H1 (cell line): Measurements from ENCODE around the gene BCAS1. TPM values are rescaled to one million over a fixed set of nuclear protein-coding genes. Genes with fewer than 3 reads are reported as not detected.

Source experiments
- CTCF ChIA-PET: fragments of 300-600 bp; sonication (Branson Sonifier 250); formaldehyde crosslinking; loops from one replicate; lab custom pipeline; 2021; ENCODE audit not compliant: partially characterized antibody; lab: Charles Lee
- POLR2A ChIA-PET: fragments of 300-600 bp; sonication (Branson Sonifier 250); formaldehyde crosslinking; loops from one replicate; lab custom pipeline; 2021; ENCODE audit warnings: inconsistent platforms; ENCODE audit not compliant: partially characterized antibody; lab: Charles Lee
- DNase-seq, 2 experiments: peaks; one replicate each; pipeline versions ENCODE4 v3.0.0 to v3.0.0-alpha.2; 2010 to 2022; ENCODE audit warnings: low spot score in 2 of 2, low read depth in 1 of 2, mixed read lengths in 1 of 2
- FAIRE-seq: peaks from 2 replicates; lab custom pipeline; 2011; peaks lifted over from hg19 to GRCh38; lab: Jason Lieb, UNC
- H2AFZ ChIP-seq: 2 replicates; pipeline ENCODE4 v1.8.1; 2012; ENCODE audit warnings: low read length, inconsistent platforms
- H2AK5ac ChIP-seq: 2 replicates; pipeline ENCODE4 v1.6.1; 2013; ENCODE audit warnings: low read depth, low read length
- H2BK120ac ChIP-seq: replicated peaks from 2 replicates; pipeline ENCODE3; 2013; ENCODE audit warnings: low read depth, low read length, inconsistent platforms
- H2BK12ac ChIP-seq: 2 replicates; pipeline ENCODE4 v1.6.1; 2013; ENCODE audit warnings: low read depth, low read length
- H2BK15ac ChIP-seq: 2 replicates; pipeline ENCODE4 v1.6.1; 2013; ENCODE audit warnings: low read length
- H2BK20ac ChIP-seq: 2 replicates; pipeline ENCODE4 v1.6.1; 2013; ENCODE audit warnings: low read length
- H2BK5ac ChIP-seq: 2 replicates; pipeline ENCODE4 v1.6.1; 2013; ENCODE audit warnings: low read depth, low read length
- H3K14ac ChIP-seq: 2 replicates; pipeline ENCODE4 v1.6.1; 2013; ENCODE audit warnings: inconsistent platforms; ENCODE audit not compliant: insufficient read length
- H3K18ac ChIP-seq: 2 replicates; pipeline ENCODE4 v1.6.1; 2013; ENCODE audit warnings: low read length; ENCODE audit errors: extremely low read depth
- H3K23ac ChIP-seq: 2 replicates; pipeline ENCODE4 v1.6.1; 2013; ENCODE audit warnings: inconsistent platforms; ENCODE audit not compliant: insufficient read length
- H3K23me2 ChIP-seq: 2 replicates; pipeline ENCODE4 v1.6.1; 2013; ENCODE audit warnings: low read depth, low read length
- H3K27ac ChIP-seq: 2 replicates; pipeline ENCODE4 v1.6.1; 2011; ENCODE audit warnings: low read depth, low read length, inconsistent platforms
- H3K27me3 ChIP-seq, 4 experiments: replicated peaks in 1 of 4; 1 replicate in 1 of 4; 2 replicates in 3 of 4; pipeline versions ENCODE4 v1.6.1 to v1.8.1; 2011 to 2013; ENCODE audit warnings: low read length in 3 of 4, mild to moderate bottlenecking in 3 of 4, inconsistent platforms in 2 of 4, mixed read lengths in 2 of 4, moderate library complexity in 1 of 4; ENCODE audit not compliant: control insufficient read depth in 3 of 4, insufficient read depth in 3 of 4; ENCODE audit errors: extremely low read depth in 1 of 4
- H3K36me3 ChIP-seq, 4 experiments: 2 replicates each; pipeline versions ENCODE4 v1.6.1 to v1.8.1; 2011 to 2013; ENCODE audit warnings: mild to moderate bottlenecking in 4 of 4, low read length in 3 of 4, moderate library complexity in 2 of 4, control low read depth in 1 of 4, inconsistent platforms in 1 of 4; ENCODE audit not compliant: insufficient read depth in 4 of 4, control insufficient read depth in 2 of 4
- H3K4ac ChIP-seq: replicated peaks from 2 replicates; pipeline ENCODE3; 2013; ENCODE audit warnings: low read length, low read depth, mixed read lengths, inconsistent platforms; ENCODE audit not compliant: insufficient read length
- H3K4me1 ChIP-seq, 4 experiments: replicated peaks in 1 of 4; 1 replicate in 1 of 4; 2 replicates in 3 of 4; pipeline versions ENCODE4 v1.6.1 to v1.8.1; 2011 to 2013; ENCODE audit warnings: low read length in 3 of 4, inconsistent platforms in 2 of 4, mixed read lengths in 1 of 4; ENCODE audit not compliant: insufficient read depth in 4 of 4, control insufficient read depth in 3 of 4
- H3K4me2 ChIP-seq, 2 experiments: 2 replicates each; pipeline versions ENCODE4 v1.6.1 to v1.8.1; 2011 to 2013; ENCODE audit warnings: low read depth in 2 of 2, low read length in 2 of 2, control low read depth in 1 of 2, inconsistent platforms in 1 of 2, mild to moderate bottlenecking in 1 of 2; ENCODE audit not compliant: insufficient read depth in 1 of 2
- H3K4me3 ChIP-seq, 4 experiments: fragments of 200-600, 300-600 bp in 1 of 4; sonication (generic), shearing (Covaris generic), sonication (Bioruptor Twin) in 1 of 4; 2 replicates each; pipeline versions ENCODE4 v1.5.1 to v1.8.1; 2011 to 2016; ENCODE audit warnings: low read length in 4 of 4, low read depth in 3 of 4, control low read depth in 2 of 4, inconsistent platforms in 2 of 4, mild to moderate bottlenecking in 2 of 4, mixed read lengths in 1 of 4, moderate library complexity in 1 of 4; ENCODE audit not compliant: insufficient read depth in 2 of 4; ENCODE audit errors: extremely low read depth in 1 of 4
- H3K56ac ChIP-seq: replicated peaks from 2 replicates; pipeline ENCODE3; 2013; ENCODE audit warnings: low read depth, mild to moderate bottlenecking, mixed read lengths, low read length, inconsistent platforms; ENCODE audit not compliant: insufficient read length
- H3K79me1 ChIP-seq: 2 replicates; pipeline ENCODE4 v1.6.1; 2013; ENCODE audit warnings: low read depth, low read length, control low read depth
- H3K79me2 ChIP-seq, 2 experiments: 2 replicates each; pipeline versions ENCODE4 v1.6.1 to v1.8.1; 2012 to 2013; ENCODE audit warnings: low read length in 2 of 2, mild to moderate bottlenecking in 2 of 2, inconsistent platforms in 1 of 2; ENCODE audit not compliant: insufficient read depth in 2 of 2, control insufficient read depth in 1 of 2
- H3K9ac ChIP-seq, 4 experiments: replicated peaks in 1 of 4; 1 replicate in 1 of 4; 2 replicates in 3 of 4; pipeline versions ENCODE4 v1.6.1 to v1.8.1; 2011 to 2013; ENCODE audit warnings: low read depth in 3 of 4, low read length in 3 of 4, control low read depth in 2 of 4, mild to moderate bottlenecking in 2 of 4, moderate library complexity in 2 of 4, inconsistent platforms in 1 of 4; ENCODE audit errors: extremely low read depth in 1 of 4
- H3K9me3 ChIP-seq, 2 experiments: 2 replicates each; pipeline versions ENCODE4 v1.6.1 to v1.8.1; 2012 to 2013; ENCODE audit warnings: mild to moderate bottlenecking in 2 of 2, moderate library complexity in 2 of 2, control low read depth in 1 of 2, inconsistent platforms in 1 of 2, low read depth in 1 of 2, low read length in 1 of 2, mixed read lengths in 1 of 2; ENCODE audit not compliant: insufficient read depth in 2 of 2
- H4K20me1 ChIP-seq, 2 experiments: replicated peaks in 1 of 2; 2 replicates each; pipeline versions ENCODE3 to v1.8.1; 2011 to 2013; ENCODE audit warnings: inconsistent platforms in 2 of 2, low read length in 2 of 2, mild to moderate bottlenecking in 1 of 2; ENCODE audit not compliant: insufficient read depth in 2 of 2, control insufficient read depth in 1 of 2
- H4K5ac ChIP-seq: 2 replicates; pipeline ENCODE4 v1.6.1; 2013; ENCODE audit warnings: low read length, low read depth, mixed read lengths, inconsistent platforms; ENCODE audit not compliant: insufficient read length
- H4K8ac ChIP-seq: 2 replicates; pipeline ENCODE4 v1.8.0; 2013; ENCODE audit warnings: mild to moderate bottlenecking, moderate library complexity, low read length, inconsistent platforms; ENCODE audit not compliant: insufficient read depth; ENCODE audit errors: extremely low read depth
- H4K91ac ChIP-seq: replicated peaks from 2 replicates; pipeline ENCODE3; 2013; ENCODE audit warnings: low read length, mixed read lengths, inconsistent platforms; ENCODE audit not compliant: insufficient read length
- BCL11A ChIP-seq, 2 experiments: IDR thresholded peaks; one replicate each; pipeline ENCODE4 v1.6.1; 2011; ENCODE audit warnings: low read depth in 2 of 2, low read length in 2 of 2, mild to moderate bottlenecking in 2 of 2
- CEBPB ChIP-seq: IDR thresholded peaks from 2 replicates; pipeline ENCODE4 v1.6.1; 2012; ENCODE audit warnings: low read depth, low read length
- CTBP2 ChIP-seq: IDR thresholded peaks from 2 replicates; pipeline ENCODE4 v1.7.0; 2011; ENCODE audit warnings: borderline replicate concordance, mild to moderate bottlenecking, moderate library complexity, mixed read lengths, low read length; ENCODE audit not compliant: insufficient read depth, insufficient read length
- FOSL1 ChIP-seq: IDR thresholded peaks from 2 replicates; pipeline ENCODE4 v1.6.1; 2011; ENCODE audit warnings: mild to moderate bottlenecking, low read depth, low read length, moderate library complexity; ENCODE audit not compliant: insufficient read depth
- KDM5A ChIP-seq: fragments of 200-600 bp; IDR thresholded peaks from 2 replicates; pipeline ENCODE4 v1.7.1; 2012; ENCODE audit warnings: mild to moderate bottlenecking, low read length, inconsistent platforms, mixed read lengths
- NANOG ChIP-seq: IDR thresholded peaks from 2 replicates; pipeline ENCODE4 v1.6.1; 2011; ENCODE audit warnings: low read length, low read depth, mild to moderate bottlenecking, inconsistent platforms; ENCODE audit not compliant: insufficient read depth, poor library complexity, severe bottlenecking
- POLR2A ChIP-seq, 2 experiments: IDR thresholded peaks; 1 replicate in 1 of 2; 2 replicates in 1 of 2; pipeline ENCODE4 v1.6.1; 2011; ENCODE audit warnings: low read depth in 2 of 2, low read length in 2 of 2, mild to moderate bottlenecking in 2 of 2; ENCODE audit errors: control extremely low read depth in 1 of 2
- RAD21 ChIP-seq, 2 experiments: IDR thresholded peaks in 1 of 2; conservative IDR thresholded peaks in 1 of 2; 2 replicates each; pipeline ENCODE4 v1.6.1; 2011; ENCODE audit warnings: low read depth in 2 of 2, low read length in 2 of 2, improper control_type of control experiment in 1 of 2, inconsistent platforms in 1 of 2, mild to moderate bottlenecking in 1 of 2, moderate library complexity in 1 of 2
- RBBP5 ChIP-seq: IDR thresholded peaks from 2 replicates; pipeline ENCODE4 v1.7.1; 2012; ENCODE audit warnings: low read depth, mild to moderate bottlenecking, inconsistent platforms, low read length, moderate library complexity, borderline replicate concordance
- SP2 ChIP-seq: IDR thresholded peaks from 2 replicates; pipeline ENCODE4 v1.6.1; 2012; ENCODE audit warnings: mild to moderate bottlenecking, low read length, inconsistent platforms
- YY1 ChIP-seq: IDR thresholded peaks from 2 replicates; pipeline ENCODE4 v1.6.1; 2011; ENCODE audit warnings: low read depth, mild to moderate bottlenecking, low read length
- WGBS, 2 experiments: shearing (Covaris generic) in 1 of 2; methylation state at CpG; one replicate each; pipeline versions ENCODE4 v1.1.6 to v1.1.7; 2013 to 2015; ENCODE audit warnings: low lambda C conversion rate in 2 of 2, mixed read lengths in 2 of 2, inconsistent platforms in 1 of 2, low coverage in 1 of 2, missing lambda C conversion rate in 1 of 2; ENCODE audit not compliant: insufficient replicate concordance in 2 of 2, insufficient coverage in 1 of 2, insufficient read length in 1 of 2; ENCODE audit errors: extremely low coverage in 1 of 2, missing lambda C conversion rate in 1 of 2; 5-methylcytosine and 5-hydroxymethylcytosine counted together
- polyA plus RNA-seq, 7 experiments: library from polyadenylated mRNA; depleted of rRNA in 3 of 7; stranded (reverse) in 5 of 7; unstranded in 2 of 7; fragments of >200 nt in 5 of 7; fragments of 200-250 nt in 2 of 7; gene quantifications; 1 replicate in 5 of 7; 2 replicates in 1 of 7; 4 replicates in 1 of 7; pipeline versions ENCODE4 v1.2.1 to v1.2.3, GENCODE V29; 2011 to 2013; ENCODE audit warnings: missing spikeins in 2 of 7, mixed read lengths in 2 of 7
- total RNA-seq: library from RNA; stranded (reverse); fragmentation: NEBNext Ultra II Directional; extraction: Animal tissue kit (Norgen Biotek cat#: 25700); gene quantifications from 2 replicates; pipeline ENCODE4 v1.2.1, GENCODE V29; 2021
- TF ChIP-seq, protein P1 (sequence below), 3 experiments: IDR thresholded peaks; 1 replicate in 2 of 3; 2 replicates in 1 of 3; pipeline versions ENCODE4 v1.5.1 to v1.6.1; 2011; ENCODE audit warnings: low read length in 3 of 3, mild to moderate bottlenecking in 3 of 3, inconsistent platforms in 2 of 3, low read depth in 1 of 3, moderate library complexity in 1 of 3; ENCODE audit not compliant: insufficient read depth in 1 of 3; ENCODE audit errors: control extremely low read depth in 1 of 3

The BCAS1 gene
- total and polyA plus RNA-seq, 2 of the 8 experiments (the other 6 are each of a cell fraction or from before 2014, with no cell fraction given) = 0.06 to 0.19 TPM

DNA sequence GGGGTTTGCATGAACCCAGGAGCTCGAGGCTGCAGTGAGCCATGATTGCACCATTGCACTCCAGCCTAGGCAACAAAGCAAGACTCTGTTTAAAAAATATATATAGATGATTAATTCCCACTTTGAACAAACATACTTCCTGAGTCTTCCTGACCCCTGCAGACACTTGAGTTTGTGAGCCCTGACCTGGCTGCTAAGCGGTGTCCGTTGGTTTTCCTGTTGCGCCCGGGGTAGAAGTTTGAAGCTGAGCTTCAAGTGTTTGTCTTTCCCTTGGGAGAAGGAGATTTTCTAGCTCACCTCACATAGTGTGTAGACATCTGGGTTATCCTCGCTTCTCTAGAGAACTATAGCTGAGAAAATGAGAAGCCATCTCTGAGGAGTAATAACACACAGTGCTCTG, 11.7 kb upstream of the BCAS1 start:
- CTCF ChIA-PET = interaction anchor here (0.6 to 2.0 kb wide), 3 partner anchors 19 to 567 kb away, joined by 3 to 7 read pairs (median 3); no protein-coding TSS in a partner anchor
- no peak overlapping the region for H3K27ac ChIP-seq
- no peaks in the 10 kb centered on the region for H3K36me3 ChIP-seq
- H4K5ac ChIP-seq = no peak overlapping the region
- H3K9me3 ChIP-seq = no peaks in the 10 kb centered on the region
- no peak overlapping the region for H4K8ac ChIP-seq
- no peaks in the 10 kb centered on the region for H3K27me3 ChIP-seq
- no peak overlapping the region for H3K4me2 ChIP-seq
- FAIRE-seq = no peak
- no peak overlapping the region for H3K9ac ChIP-seq
- no peaks in the 10 kb centered on the region for H3K79me1 ChIP-seq
- peaks cover 5% of the 10 kb centered on the region; the same call in 1 of the 2 replicates for H3K23me2 ChIP-seq
- H3K18ac ChIP-seq = no peak overlapping the region
- H3K4me3 ChIP-seq = no peak overlapping the region
- H3K23ac ChIP-seq = no peak overlapping the region
- no peak overlapping the region for H3K56ac ChIP-seq
- DNase-seq = no peak
- peaks cover 0 to 2% of the 10 kb centered on the region in 2 experiments for H4K20me1 ChIP-seq
- no peak overlapping the region for H2BK12ac ChIP-seq
- no peaks in the 10 kb centered on the region for H3K4me1 ChIP-seq
- no peak overlapping the region for H2BK20ac ChIP-seq
- no peak overlapping the region for H2BK5ac ChIP-seq
- no peak overlapping the region for H3K4ac ChIP-seq
- H4K91ac ChIP-seq = no peak overlapping the region
- no peaks in the 10 kb centered on the region for H3K79me2 ChIP-seq
- POLR2A ChIA-PET = no interaction called here
- H2BK15ac ChIP-seq = no peak overlapping the region
- H3K14ac ChIP-seq = no peak overlapping the region
- WGBS, 2 experiments = 89% methylated on average over 6 of the region's 6 CpGs; no CpG with 5 or more reads in 1 of the 2 experiments
- H2AK5ac ChIP-seq = no peak overlapping the region
- H2BK120ac ChIP-seq = no peak overlapping the region
- no peak overlapping the region for H2AFZ ChIP-seq
- TF ChIP-seq POLR2A (IDR thresholded peaks at IDR 0.05; ENCODE audit: control extremely low read depth in 1 of 2, low read depth in 2 of 2, low read length in 2 of 2) (no peak), BCL11A (IDR thresholded peaks at IDR 0.05; ENCODE audit: low read depth in 2 of 2, low read length in 2 of 2) (no peak), FOSL1 (no peak), SP2 (no peak), RBBP5 (no peak), YY1 (no peak), CTBP2 (no peak), NANOG (no peak), CEBPB (no peak), KDM5A (no peak), RAD21 (IDR thresholded peaks at IDR 0.05 in 1 of 2, conservative IDR thresholded peaks at IDR 0.05 in 1 of 2; ENCODE audit: low read depth in 2 of 2, low read length in 2 of 2) (no peak)
- TF ChIP-seq, protein P1, sequence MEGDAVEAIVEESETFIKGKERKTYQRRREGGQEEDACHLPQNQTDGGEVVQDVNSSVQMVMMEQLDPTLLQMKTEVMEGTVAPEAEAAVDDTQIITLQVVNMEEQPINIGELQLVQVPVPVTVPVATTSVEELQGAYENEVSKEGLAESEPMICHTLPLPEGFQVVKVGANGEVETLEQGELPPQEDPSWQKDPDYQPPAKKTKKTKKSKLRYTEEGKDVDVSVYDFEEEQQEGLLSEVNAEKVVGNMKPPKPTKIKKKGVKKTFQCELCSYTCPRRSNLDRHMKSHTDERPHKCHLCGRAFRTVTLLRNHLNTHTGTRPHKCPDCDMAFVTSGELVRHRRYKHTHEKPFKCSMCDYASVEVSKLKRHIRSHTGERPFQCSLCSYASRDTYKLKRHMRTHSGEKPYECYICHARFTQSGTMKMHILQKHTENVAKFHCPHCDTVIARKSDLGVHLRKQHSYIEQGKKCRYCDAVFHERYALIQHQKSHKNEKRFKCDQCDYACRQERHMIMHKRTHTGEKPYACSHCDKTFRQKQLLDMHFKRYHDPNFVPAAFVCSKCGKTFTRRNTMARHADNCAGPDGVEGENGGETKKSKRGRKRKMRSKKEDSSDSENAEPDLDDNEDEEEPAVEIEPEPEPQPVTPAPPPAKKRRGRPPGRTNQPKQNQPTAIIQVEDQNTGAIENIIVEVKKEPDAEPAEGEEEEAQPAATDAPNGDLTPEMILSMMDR (IDR thresholded peaks at IDR 0.05; ENCODE audit: control extremely low read depth in 1 of 3, insufficient read depth in 1 of 3, low read depth in 1 of 3, low read length in 3 of 3) = no peak
